GM18861 (cell line): ENCODE results near the gene GRID1.
"Not testable (repeated sequence)": the region's sequence is repeated elsewhere in the genome, so short reads cannot be mapped to it uniquely, and the experiment has no call there.

Experiments used
- ATAC-seq: cut with Tn5 transposase; IDR thresholded peaks from one replicate; pipeline ENCODE4 v1.9.1; 2021; ENCODE audit not compliant: unreplicated experiment

The GRID1 gene

DNA sequence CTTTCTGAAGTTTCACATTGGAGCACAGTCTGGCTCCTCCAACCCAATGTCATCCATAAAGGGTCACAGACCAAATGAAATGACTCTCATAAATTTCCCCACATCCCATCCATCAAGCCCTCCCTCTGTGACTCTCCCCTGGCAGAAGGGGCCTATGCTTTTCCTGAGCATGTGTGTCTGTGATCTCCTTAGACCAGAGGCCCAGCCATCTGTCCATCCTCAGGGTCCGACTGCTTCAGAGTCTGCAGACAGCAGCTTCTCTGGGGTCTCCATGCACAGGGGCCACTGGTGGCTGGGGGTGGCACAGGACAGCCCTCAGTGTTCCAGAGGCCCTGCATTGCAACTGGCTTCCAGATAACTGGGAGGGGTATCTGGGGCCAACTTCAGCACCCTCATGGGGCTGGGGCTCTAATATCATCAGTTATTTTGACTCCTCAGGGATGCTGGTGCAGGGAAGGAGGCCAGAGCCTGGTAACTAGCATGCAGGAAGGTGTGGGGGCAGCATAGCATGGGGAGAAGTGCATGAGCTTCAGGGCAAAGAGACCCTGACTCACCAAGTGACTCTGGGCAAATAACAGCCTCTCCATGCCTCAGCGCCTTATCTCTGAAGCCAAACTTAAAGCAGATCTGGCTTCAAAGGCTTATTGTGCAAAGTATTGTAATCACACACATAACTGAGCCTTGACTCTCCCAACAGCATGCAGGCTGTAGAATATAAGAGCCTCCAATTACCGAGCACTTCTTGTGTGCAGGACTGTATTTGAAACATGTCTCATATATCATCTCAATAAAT lies 266.9 kb downstream of the GRID1 start:
- ATAC-seq: no peak

DNA sequence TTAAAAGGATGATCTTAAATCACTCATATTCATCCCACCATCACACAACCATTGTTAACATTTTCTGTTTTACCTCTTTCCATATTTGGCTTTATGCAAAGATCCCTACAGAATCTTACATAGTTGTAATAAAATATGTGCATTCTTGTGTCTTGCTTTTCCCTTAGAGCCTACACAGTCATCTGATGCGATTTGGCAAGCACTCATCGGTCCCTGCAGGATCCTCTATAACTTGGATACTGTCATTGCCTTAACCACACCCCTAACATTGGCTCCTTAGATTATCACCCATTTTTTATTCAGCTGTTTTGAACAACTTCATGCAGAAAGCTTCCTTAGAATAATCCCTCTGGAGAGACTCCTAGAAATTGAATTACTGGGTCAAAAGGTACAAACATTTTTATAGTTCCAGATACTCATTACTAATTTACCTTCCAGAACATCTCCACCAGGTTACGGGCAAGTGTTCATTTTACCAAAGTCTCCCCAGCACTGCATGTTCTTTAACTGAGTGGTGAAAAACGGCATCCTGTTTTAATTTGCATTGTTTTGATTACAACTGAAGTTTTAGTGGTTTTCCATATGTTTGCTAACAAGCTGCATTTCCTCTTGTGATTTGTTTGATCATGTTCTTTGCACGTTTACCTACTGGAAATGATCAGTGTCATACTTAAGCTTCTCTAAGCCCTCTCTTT lies 268.3 kb downstream of the GRID1 start:
- no peak for ATAC-seq

DNA sequence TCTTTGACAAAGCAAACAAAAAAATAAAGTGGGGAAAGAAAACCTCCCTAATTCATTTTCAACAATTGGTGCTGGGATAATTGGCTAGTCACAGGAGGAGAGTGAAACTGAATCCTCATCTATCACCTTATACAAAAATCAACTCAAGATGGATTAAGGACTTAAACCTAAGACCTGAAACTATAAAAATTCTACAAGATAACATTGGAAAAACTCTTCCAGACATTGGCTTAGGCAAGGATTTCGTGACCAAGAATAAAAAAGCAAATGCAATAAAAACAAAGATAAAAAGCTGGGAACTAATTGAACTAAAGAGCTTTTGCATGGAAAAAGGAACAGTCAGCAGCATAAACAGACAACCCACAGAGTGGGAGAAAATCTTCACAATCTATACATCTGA lies 271.5 kb downstream of the GRID1 start:
- not testable (repeated sequence) for ATAC-seq

DNA sequence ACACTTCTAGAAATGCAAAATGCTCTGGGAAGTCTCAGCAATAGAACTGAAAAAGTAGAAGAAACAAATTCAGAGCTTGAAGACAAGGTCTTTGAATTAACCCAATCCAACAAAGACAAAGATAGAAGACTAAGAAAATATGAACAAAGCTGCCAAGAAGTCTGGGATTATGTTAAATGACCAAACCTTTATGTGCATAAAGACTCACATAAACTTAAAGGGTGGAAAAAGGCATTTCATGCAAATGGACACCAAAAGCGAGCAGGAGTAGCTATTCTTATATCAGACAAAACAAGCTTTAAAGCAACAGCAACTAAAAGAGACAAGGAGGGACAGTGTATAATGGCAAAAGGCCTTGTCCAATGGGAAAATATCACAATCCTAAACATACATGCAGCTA lies 274.3 kb downstream of the GRID1 start:
- ATAC-seq: not testable (repeated sequence)

DNA sequence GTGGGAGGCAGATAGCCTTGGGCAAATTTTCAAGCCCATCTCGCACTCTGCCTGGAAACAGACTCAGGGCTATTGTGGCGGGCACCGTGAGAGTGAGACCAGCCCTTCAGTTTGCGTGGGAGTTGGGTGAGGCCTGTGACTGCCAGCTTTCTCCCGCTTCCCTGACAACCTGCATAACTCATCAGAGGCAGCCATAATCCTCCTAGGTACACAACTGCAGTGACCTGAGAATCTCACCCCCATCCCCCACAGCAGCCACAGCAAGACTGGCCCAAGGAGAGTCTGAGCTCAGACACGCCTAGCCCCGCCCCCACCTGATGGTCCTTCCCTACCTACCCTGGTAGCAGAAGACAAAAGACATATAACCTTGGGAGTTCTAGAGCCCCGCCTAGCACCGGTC lies 275.4 kb downstream of the GRID1 start:
- no peak for ATAC-seq

DNA sequence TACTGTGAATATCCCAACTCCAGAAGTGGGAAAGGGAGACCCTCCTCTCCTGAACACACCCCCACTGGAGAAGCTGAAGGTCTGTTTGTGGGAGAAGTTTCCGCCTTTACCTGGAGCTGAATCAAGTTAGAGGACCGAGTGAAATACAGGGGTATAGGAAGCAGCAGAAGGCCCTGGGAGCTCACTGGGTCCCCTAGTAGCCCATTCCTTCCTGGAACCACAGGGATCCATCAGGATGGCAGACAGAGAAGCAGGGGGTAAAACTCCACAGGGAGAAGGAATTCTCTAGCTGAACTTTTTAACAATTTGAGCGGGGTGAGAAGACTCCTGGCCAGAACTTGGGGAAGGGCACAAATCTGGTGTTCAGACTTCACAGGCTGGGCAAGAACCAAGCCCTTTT lies 275.8 kb downstream of the GRID1 start:
- no peak for ATAC-seq

DNA sequence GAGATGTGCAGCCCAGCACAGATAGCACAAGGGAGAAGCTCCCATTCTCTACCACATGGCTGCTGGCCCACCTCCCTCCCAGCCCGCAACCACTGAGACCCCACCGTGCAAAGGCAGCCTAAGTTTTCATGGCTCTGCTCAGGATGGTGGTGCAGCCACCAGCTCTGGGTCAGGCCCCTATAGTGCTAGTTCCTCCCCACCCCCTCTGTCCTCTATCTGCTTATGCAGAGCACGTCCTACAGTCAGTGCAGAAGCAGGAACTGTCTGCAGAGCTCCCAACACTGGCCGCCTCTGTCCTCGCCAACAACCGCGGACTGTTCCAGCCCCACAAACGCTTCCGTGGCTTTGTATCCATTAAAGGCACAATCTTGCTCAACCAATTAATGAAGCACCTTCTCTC lies 278.9 kb downstream of the GRID1 start:
- ATAC-seq: no peak

DNA sequence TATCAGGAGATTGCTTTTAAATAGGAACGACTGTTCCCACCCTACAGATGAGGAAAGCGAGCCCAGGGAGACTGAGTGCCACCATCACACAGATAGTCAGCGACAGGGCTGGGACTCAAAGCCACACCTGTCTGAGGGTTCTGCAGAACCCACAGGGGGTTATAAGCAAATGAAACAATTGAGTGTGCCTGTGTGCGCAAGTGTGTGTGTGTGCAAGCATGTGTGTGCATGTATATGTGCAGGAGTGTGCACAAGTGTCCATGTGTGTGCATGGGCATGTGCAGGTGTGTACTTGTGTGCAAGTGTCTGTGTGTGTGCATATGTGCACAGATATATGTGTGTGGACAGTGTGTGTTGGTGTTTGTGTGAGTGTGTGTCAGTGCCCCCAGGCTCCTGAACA lies 280.2 kb downstream of the GRID1 start:
- no peak for ATAC-seq

DNA sequence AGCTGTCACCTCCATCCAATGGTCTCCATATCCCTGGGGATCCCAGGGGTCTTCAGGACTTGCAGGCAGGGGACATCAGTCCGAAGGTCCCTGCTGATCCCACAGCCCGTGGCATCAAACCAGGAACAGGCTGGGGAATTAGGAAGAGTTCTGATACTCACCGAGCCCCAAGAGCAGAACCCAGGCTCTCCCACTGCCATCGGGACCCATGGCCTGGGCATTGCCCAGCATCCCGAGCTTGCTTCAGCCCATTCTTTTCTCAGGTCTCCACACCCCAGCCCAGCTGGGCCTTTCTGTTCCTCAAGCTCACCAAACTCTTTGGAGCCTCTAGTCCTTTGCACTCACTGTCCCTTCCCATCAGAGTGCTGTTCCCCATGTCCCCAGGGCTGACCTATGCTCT lies 280.9 kb downstream of the GRID1 start:
- ATAC-seq: no peak

DNA sequence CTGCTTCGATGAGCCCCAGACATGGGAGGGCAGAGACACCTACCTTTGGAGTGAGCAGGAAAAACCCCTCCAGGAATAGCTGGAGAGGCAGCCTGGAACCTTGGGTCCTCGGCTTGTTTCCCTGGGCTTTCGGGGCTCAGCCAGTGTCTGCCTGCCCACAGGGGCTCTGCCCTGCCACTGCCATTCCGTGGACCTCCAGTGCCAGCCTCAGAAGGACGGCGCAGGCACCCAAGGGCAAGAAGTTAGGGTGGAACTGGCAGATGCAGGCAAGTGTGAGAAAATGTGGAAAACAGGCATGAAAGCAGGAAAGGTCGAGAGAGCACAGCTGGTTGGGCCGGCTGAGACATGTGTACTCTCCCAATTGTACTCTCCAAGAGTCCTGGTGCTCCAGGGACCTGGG lies 281.5 kb downstream of the GRID1 start:
- no peak for ATAC-seq

DNA sequence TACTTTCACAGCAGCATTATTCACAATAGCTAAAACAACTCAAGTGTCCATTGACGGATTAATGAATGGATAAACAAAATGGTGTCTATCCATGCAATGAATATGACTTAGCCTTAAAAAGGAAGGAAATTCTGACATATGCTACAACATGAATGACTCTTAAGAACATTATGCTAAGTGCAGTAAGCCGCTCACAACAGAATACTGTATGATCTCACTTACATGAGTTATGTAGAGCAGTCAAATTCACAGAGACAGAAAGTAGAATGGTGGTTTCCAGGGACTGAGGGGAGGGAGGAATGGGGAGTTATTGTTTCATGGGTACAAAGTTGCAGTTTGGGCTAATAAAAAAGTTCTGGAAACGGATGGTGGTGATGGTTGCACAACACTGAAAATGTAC lies 282.0 kb downstream of the GRID1 start:
- ATAC-seq: no peak

DNA sequence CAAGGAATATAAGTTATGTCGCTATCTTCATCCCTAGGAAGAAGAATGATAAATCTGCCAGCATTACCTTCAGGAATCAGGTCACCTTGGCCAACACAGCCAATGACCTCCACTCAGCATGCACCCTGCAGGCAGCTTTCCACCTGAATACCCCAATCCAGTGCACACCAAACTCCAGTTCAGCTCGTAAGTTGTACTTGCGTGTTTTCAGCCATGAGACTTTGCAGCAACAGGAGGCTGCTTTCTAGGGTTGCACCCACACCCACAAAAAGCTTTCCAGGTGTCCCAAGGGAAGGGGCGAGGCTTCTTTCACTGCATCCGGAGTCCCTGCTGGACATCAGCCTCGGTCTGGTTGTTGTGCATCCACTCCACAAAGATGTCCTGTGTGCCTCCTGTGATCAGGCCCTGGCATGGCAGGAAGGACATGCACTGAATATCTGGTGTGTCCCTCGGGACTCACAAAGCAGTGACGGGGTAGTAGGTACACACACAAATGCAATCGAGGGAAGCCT lies 282.9 kb downstream of the GRID1 start:
- no peak for ATAC-seq

DNA sequence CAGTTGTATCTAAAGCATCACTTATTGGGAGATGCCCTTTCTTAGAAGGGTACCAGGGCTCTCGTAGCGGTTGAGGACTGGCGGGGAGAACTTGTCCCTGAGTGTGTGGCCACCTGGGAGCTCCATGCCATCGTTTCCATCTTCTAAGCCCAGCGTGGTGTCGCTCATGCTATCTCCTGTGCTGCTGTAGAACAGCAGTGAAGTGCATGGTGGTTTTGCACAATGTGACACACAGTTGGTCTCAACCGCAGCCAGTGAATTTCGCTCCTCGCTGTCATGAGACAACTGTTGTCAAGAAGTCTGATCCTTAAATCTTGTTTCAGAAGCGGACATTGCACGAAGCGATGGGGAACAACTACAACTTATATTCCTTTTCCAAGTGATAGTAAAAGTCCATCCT lies 283.4 kb downstream of the GRID1 start:
- ATAC-seq: no peak

DNA sequence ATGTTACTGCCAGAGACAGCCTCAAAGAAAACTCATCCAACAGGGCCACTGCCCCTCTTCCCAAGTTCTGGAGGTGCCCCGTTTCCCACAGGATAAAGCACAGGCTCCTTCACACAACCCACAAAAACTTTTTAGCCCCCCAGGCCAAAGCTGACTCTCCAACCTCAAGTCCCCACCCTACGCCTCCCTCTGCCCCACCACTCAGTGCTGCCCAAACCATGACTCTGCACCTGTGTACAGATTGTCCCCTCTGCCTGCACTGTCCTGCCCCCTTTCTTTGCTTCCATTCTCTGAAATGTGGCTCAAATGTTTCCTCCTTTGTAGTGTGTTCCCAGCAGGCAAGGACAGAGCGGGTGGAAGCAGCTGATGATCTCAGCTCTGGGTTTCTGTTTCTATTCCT lies 284.0 kb downstream of the GRID1 start:
- no peak for ATAC-seq

DNA sequence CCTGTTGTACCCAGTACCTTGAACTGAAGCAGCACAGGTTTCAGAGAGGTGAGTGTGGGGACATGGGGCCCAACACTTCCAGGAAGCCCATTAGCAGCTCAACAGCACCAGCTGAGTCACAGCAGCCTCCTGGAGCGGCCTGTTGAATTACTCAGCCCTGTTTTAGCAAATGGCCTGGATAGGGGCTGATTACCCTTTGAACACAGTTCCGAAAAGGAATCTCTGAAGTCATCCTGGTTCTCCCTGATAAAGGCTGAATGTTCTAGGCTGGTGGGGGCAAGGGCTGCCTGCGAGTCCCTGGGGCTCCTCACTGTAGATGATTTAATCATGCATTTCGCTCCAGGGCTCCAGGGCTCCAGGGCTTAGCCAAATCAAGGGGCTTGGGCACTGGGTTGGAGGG lies 287.5 kb downstream of the GRID1 start:
- no peak for ATAC-seq

DNA sequence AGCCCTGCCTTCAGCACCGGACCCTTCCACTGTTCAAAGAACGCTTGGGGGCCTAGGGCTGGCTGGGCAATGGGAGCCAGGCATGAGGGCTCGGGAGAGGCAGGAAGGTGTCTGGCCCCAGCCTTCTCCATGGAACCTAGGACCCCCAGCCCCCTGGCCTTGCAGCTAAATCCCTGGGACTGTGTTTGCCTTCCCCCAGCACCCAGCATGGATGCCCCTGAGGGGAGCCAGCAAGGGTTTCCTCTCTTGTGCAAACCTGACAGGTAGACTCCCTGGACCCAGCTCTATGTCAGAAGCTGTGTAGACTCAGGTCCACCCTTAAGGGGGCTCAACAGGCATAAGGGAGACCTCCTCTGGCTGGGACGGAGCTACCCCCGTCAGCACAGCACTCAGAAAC lies 288.0 kb downstream of the GRID1 start:
- no peak for ATAC-seq

DNA sequence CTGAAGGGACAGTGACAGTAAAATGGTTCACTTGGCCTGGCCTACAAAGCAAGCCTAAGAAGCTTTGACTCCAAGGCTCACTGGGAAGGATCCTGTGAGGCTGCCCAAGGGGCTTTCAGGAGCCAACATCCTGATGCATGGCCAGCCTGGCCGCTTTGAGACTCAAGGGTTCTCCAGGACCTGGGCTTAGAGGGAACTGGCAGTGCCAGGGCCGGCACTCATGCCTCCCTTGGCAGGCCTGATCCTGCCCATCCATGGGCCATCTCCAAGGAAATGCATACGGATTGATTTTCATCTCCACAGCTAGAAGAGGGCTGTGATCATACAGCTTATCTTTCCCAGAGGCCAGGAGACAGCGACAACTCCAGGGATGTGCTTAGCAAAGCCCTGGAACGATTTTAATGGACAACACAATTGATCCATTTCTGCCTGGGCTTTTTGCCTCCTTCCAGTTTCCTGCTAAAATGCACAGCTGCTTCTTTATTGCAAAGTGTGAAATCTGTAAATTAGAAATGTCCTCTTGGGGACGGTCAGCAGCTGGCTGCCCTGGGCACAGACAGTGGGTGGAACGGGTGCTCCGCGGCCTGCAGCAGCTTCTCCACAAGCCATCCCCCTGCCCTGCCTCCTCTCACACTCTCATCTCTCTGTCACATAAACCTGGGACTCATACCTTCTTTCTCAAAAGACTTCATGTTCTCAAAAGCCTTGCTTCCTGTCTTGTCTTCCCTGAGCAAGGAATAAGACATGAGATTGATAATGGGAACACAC lies 288.5 kb downstream of the GRID1 start:
- ATAC-seq: no peak

DNA sequence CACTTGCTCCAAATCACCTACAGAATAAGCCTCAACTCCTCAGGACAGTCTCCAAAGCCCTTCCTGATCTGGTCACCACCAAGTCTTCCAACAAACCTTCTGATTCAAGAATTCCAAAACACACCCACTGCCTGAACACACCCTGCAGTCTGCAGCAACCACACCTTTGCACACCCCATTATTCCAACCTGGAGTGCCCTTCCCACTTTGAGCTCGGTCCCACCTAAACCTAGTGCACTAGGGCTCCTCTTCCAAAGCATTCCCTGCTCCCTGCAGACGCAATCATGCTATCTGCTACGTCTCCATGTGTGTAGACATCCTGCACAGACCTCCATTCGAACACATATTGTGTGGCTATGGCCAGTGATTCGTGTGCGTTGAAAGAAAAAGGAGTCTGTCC lies 289.3 kb downstream of the GRID1 start:
- ATAC-seq: no peak

DNA sequence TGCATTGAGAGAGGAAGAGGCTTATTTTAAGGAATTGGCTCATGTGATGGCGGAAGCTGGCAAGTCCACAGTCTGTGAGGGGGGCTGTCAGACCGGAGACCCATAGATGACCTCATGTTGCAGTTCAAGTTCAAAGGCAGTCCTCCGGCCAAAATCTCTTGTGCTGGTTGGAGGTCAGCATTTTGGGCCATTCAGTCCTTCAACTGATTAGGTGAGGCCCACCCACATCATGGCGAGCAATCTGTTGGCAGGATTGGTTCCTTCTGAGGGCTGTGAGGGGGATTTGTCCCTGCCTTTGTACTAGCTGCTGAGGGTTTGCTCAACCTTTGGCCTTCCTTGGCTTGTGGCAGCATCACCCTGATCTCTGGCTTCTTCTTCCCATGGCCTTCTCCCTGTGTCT lies 290.1 kb downstream of the GRID1 start:
- ATAC-seq: not testable (repeated sequence)

DNA sequence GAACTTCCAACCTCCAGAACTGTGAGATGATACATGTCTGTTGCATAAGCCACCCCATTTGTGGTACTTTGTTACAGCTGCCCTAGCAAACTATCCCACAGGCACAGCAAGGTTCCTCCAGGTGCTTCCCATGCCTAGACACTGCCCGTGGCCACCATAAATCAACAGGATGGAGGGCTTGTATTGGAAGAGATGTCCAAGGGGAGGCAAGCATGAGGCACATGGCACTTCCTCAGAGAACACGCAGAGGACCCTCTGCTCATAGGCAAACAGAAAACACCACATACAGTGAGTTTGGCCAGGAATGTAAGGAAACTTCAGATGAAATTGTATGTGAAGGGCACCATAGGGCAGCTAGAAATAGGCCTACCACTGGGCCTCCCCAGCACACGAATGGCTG lies 291.1 kb downstream of the GRID1 start:
- no peak for ATAC-seq

DNA sequence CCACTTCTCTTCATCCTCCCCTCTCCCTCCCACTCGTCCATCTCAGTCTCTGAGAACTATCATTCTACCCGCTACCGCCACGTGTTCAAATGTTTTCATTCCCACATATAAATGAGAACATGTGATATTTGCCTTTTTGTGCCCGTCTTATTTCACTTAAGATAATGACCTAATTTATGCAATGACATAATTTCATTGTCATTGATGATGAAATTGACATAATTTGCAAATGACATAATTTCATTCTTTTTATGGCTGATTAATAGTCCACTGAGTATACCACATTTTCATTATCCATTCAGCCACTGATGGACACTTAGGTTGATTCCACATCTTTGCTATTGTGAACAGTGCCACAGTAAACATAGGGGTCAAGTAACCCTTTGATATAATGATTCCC lies 292.3 kb downstream of the GRID1 start:
- ATAC-seq: no peak
